Bronchial epithelial cell (primary cell): Measurements from ENCODE around the gene CD84. TPM values are rescaled to one million over a fixed set of nuclear protein-coding genes. Genes with fewer than 3 reads are reported as not detected.
"Not testable (repeated sequence)": the region's sequence is repeated elsewhere in the genome, so short reads cannot be mapped to it uniquely, and the experiment has no call there.

ENCODE experiments used
- DNase-seq: peaks from one replicate; pipeline ENCODE4 v3.0.0-alpha.2; 2010; ENCODE audit warnings: low read depth
- FAIRE-seq: peaks from 2 replicates; lab custom pipeline; 2011; peaks lifted over from hg19 to GRCh38; lab: Jason Lieb, UNC
- H3K27me3 ChIP-seq: 2 replicates; pipeline ENCODE4 v1.5.1; 2011; ENCODE audit warnings: low read length; ENCODE audit not compliant: control insufficient read depth, insufficient read depth
- H3K36me3 ChIP-seq: 2 replicates; pipeline ENCODE4 v1.5.1; 2011; ENCODE audit warnings: low read length; ENCODE audit not compliant: control insufficient read depth, insufficient read depth
- H3K4me3 ChIP-seq: 2 replicates; pipeline ENCODE4 v1.5.1; 2011; ENCODE audit warnings: mild to moderate bottlenecking, low read depth, low read length, control low read depth
- total RNA-seq: library from RNA; depleted of rRNA; stranded (reverse); fragments of >200 nt; gene quantifications from 2 replicates; pipeline ENCODE4 v1.2.1, GENCODE V29; 2014
- TF ChIP-seq, protein P1 (sequence below): IDR thresholded peaks from 2 replicates; pipeline ENCODE4 v1.5.1; 2011; ENCODE audit warnings: mild to moderate bottlenecking, moderate library complexity, low read length, control low read depth, inconsistent platforms; ENCODE audit not compliant: insufficient read depth, severe bottlenecking

The CD84 gene
- total RNA-seq, 1 donor from 2014 or later = not detected

DNA sequence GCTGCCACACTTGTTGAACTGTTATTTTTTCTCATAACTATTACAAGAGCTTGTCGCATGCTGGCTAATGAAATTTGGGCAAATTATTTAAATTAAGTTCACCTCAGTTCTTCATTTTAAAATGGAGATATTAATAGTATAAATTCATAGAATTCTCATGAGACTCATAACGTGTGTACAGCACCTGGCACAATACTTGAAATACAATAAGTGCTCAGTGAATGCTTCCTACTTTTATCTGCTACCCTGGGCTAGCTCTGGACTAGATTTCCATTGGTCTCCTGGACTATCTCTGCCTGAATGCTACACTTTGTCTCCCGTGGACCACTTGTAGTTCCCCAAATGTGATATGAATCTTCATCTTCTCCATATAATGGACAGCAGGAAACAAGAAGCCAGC, 57.2 kb downstream of the CD84 start:
- Histone ChIP-seq H3K4me3 (no peak overlapping the region), H3K36me3 (no peaks in the 10 kb centered on the region), H3K27me3 (no peaks in the 10 kb centered on the region)
- TF ChIP-seq, protein P1, sequence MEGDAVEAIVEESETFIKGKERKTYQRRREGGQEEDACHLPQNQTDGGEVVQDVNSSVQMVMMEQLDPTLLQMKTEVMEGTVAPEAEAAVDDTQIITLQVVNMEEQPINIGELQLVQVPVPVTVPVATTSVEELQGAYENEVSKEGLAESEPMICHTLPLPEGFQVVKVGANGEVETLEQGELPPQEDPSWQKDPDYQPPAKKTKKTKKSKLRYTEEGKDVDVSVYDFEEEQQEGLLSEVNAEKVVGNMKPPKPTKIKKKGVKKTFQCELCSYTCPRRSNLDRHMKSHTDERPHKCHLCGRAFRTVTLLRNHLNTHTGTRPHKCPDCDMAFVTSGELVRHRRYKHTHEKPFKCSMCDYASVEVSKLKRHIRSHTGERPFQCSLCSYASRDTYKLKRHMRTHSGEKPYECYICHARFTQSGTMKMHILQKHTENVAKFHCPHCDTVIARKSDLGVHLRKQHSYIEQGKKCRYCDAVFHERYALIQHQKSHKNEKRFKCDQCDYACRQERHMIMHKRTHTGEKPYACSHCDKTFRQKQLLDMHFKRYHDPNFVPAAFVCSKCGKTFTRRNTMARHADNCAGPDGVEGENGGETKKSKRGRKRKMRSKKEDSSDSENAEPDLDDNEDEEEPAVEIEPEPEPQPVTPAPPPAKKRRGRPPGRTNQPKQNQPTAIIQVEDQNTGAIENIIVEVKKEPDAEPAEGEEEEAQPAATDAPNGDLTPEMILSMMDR = no peak
- FAIRE-seq (no peak), DNase-seq (no peak)

DNA sequence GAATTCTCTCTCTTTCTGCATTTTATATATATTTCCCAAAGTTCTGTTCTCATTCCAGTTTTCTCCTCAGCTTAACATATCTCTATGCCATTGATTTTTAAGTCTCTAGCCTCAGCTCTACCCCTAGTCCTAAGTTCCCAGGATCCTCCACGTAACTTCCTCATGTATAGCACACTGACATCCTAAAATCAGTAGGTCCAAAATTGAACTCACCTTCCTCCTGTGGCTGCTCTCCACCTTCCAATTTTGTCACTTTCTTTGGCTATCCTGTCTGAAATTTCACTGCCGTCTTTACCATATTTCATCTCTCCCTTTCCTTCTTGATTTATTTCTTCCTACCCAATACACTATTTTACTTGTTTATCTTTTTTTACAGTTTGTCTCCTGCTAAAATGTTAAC, 57.7 kb downstream of the CD84 start:
- H3K27me3 ChIP-seq = no peaks in the 10 kb centered on the region
- DNase-seq = no peak
- H3K36me3 ChIP-seq = no peaks in the 10 kb centered on the region
- H3K4me3 ChIP-seq = no peak overlapping the region
- FAIRE-seq = no peak
- TF ChIP-seq, protein P1 = no peak

DNA sequence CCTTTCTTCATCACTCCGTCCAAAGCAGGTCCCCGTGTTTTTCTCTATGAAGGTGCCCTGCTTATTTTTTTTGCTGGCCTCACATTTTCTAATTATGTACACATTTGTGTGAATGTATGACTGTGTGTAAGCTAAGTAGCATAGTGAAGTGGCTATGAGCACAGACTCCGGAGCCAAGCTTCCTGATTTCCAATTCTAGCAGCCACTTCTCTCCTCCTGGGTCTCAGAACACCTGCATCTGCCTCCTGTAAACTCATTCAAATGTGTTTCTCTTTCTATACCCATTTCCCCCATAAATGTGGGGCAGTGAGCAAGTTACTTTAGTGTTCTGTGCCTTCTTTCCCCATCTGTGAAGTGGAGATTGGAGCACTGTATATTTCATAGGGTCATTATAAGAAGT, 58.3 kb downstream of the CD84 start:
- Histone ChIP-seq H3K4me3 (no peak overlapping the region), H3K36me3 (no peaks in the 10 kb centered on the region), H3K27me3 (no peaks in the 10 kb centered on the region)
- FAIRE-seq = no peak
- DNase-seq = no peak
- TF ChIP-seq, protein P1 = no peak

DNA sequence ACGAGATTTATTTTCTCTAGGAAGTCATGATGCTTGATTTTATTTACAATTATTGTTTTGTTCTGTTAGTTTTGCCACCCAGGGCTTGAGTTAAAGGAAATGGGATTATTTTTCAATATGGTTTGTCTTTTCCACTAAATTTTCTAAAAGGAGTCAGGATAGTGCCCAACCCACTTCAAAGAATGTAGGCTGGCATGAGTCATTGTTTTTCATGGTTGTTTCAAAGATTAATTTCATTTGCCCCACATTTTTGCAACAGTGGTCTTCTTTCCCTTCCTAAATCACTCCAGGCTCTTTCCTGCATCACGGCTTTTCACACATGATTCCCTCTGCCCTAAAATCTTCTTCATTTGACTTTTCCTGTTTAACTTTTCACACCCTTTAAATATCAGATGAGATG, 58.7 kb downstream of the CD84 start:
- Histone ChIP-seq H3K36me3 (no peaks in the 10 kb centered on the region), H3K27me3 (no peaks in the 10 kb centered on the region), H3K4me3 (no peak overlapping the region)
- TF ChIP-seq, protein P1 = no peak
- FAIRE-seq (no peak), DNase-seq (peak; percentile 35)

DNA sequence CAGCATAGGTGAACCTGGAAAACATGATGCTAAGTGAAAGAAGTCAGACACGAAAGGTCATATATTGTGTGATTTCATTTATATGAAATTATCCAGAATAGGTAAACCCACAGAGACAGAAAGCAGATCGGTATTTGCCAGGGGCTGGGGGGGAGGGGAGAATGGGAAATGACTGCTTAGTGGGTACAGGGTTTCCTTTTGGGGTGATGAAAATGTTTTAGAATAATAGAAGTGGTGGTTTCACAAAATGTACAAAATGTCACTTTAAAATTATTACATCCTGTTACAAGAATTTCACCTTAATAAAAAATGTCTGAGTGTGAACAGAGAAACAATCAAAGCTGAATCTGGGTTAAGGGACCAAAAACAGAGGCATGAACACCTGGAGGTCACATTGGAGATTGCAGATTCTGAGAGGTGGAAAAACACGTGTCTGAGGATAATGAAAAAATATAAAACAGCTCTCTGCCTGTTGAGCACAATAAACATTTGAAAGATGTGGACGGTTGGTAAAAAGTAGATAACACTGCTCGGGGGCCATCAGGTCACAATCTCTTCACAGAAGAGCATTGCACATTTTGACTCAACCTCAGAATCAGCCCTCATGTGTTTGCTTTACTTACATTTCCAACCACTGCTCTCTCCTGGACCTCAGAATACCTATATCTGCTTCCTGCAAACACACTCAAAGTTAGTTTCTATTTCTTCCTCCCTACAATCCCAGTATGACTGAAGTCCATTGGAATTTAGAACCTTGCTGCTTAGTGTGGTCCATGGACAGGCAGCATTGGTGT, 59.5 kb downstream of the CD84 start:
- FAIRE-seq (no peak), DNase-seq (peak; percentile 57)
- Histone ChIP-seq H3K27me3 (no peaks in the 10 kb centered on the region), H3K36me3 (no peaks in the 10 kb centered on the region), H3K4me3 (no peak overlapping the region)
- TF ChIP-seq, protein P1 = no peak

DNA sequence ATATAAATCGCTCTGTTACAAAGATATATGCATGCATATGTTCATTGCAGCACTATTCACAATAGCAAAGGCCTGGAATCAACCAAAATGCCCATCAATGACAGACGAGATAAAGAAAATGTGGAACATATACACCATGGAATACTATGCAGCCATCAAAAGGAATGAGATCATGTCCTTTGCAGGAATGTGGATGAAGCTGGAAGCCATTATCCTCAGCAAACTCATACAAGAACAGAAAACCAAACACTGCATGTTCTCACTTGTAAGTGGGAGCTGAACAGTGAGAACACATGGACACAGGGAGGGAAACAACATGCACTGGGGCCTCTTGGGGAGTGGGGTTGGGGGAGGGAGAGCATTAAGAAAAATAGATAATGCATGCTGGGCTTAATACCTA, 61.8 kb downstream of the CD84 start:
- H3K36me3 ChIP-seq, FAIRE-seq, H3K27me3 ChIP-seq, H3K4me3 ChIP-seq, DNase-seq: not testable (repeated sequence)

DNA sequence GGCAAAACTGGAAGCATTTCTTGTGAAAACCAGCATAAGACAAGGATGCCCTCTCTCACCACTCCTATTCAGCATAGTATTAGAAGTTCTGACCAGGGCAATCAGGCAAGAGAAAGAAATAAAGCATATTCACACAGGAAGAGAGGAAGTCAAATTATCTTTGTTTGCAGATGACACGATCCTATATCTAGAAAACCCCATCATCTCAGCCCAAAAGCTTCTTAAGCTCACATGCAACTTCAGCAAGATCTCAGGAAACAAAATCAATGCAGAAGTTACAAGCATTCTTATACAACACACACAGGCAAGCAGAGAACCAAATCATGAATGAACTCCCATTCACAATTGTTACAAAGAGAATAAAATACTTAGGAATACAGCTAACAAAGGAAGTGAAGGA, 63.4 kb downstream of the CD84 start:
- not testable (repeated sequence) for H3K36me3 ChIP-seq, H3K27me3 ChIP-seq, FAIRE-seq, H3K4me3 ChIP-seq, DNase-seq
